ENCODE results near the gene NDST1.

GRCh38 chr5:150596826-150597225, 88.9 kb downstream of the NDST1 start:
- TF ChIP-seq CTCF (IDR thresholded peaks at IDR 0.05) (no peak), RFX5 (IDR thresholded peaks at IDR 0.05; ENCODE audit: low read length) (no peak), JUND (IDR thresholded peaks at IDR 0.05) (no peak), MAX (IDR thresholded peaks at IDR 0.05; ENCODE audit: low read depth) (no peak), POLR2AphosphoS5 (IDR thresholded peaks at IDR 0.05; ENCODE audit: low read depth, low read length) (no peak)
